Cardiac fibroblast (primary cell): ENCODE measurements around the gene NGEF.

Source experiments
- DNase-seq, 2 donors: peaks; one replicate each; pipeline versions ENCODE4 v3.0.0 to v3.0.0-alpha.2; 2010; ENCODE audit warnings: low read depth in 2 of 2
- H3K4me3 ChIP-seq, 2 donors: replicated peaks in 1 of 2; 1 replicate in 1 of 2; 2 replicates in 1 of 2; pipeline ENCODE4 v1.5.1; 2011; ENCODE audit warnings: low read depth in 2 of 2, low read length in 2 of 2, mild to moderate bottlenecking in 2 of 2, moderate library complexity in 1 of 2
- TF ChIP-seq, protein P1 (sequence below): IDR thresholded peaks from one replicate; pipeline ENCODE4 v1.5.1; 2011; ENCODE audit warnings: low read depth, mild to moderate bottlenecking, low read length, inconsistent platforms

NGEF gene

DNA sequence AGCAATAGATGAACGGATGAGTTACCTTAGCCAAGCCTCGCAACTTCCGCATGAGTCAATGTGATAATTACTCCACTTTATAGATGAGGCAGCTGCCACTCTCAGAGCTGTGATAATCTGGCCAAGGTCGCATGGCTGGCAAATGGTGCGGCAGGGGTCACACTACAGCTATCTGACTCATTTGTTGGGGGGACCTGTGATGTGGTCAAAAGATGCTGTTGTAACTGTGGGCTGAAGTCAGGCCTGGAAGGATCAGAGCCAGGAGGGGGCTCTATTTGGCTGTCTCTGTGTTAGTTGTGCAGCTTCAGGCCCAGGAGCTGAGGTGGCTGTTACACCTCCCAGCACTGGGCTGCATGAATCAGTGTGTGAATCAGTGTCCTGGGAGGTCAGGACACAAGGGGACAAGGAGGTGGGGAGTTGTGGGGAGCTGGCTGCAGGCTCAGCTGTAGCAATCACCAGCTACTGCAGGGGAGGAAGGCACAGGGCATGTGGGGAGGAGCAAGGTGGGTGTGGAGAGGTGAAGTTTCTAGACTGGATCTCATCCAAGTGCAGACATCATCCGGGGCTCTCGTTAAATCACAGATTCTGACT, 33.1 kb downstream of the NGEF start:
- no peak overlapping the region for H3K4me3 ChIP-seq
- peak; percentile 24 to 81 for DNase-seq
- TF ChIP-seq, protein P1, sequence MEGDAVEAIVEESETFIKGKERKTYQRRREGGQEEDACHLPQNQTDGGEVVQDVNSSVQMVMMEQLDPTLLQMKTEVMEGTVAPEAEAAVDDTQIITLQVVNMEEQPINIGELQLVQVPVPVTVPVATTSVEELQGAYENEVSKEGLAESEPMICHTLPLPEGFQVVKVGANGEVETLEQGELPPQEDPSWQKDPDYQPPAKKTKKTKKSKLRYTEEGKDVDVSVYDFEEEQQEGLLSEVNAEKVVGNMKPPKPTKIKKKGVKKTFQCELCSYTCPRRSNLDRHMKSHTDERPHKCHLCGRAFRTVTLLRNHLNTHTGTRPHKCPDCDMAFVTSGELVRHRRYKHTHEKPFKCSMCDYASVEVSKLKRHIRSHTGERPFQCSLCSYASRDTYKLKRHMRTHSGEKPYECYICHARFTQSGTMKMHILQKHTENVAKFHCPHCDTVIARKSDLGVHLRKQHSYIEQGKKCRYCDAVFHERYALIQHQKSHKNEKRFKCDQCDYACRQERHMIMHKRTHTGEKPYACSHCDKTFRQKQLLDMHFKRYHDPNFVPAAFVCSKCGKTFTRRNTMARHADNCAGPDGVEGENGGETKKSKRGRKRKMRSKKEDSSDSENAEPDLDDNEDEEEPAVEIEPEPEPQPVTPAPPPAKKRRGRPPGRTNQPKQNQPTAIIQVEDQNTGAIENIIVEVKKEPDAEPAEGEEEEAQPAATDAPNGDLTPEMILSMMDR, result peak; percentile 17

DNA sequence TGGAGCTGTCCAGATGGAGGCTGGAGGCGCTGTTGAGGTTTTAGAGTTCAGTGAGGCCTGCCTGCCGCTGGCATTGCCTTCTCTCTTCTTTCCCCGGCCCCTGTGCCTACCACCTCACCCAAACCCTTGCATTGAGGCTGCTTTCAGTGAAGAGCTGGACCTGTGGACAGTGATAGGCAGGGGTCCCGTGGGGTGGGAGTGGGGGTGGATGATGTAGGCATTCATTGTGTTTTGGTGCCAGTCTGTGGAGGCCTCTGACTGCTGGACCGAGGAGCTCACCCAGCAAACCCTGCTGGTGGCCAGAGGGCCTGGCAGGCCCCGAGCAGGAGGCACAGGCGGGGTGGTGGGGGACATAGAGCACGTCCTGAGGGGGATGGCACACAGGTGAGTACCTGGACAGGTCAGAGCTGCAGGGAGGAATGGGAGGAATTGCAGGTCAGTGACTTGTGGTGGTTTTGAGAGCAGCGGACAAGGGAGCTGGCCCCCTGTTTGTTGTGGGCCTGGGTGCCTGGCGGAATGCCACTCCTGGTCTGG, 35.6 kb downstream of the NGEF start:
- no peak overlapping the region for H3K4me3 ChIP-seq

DNA sequence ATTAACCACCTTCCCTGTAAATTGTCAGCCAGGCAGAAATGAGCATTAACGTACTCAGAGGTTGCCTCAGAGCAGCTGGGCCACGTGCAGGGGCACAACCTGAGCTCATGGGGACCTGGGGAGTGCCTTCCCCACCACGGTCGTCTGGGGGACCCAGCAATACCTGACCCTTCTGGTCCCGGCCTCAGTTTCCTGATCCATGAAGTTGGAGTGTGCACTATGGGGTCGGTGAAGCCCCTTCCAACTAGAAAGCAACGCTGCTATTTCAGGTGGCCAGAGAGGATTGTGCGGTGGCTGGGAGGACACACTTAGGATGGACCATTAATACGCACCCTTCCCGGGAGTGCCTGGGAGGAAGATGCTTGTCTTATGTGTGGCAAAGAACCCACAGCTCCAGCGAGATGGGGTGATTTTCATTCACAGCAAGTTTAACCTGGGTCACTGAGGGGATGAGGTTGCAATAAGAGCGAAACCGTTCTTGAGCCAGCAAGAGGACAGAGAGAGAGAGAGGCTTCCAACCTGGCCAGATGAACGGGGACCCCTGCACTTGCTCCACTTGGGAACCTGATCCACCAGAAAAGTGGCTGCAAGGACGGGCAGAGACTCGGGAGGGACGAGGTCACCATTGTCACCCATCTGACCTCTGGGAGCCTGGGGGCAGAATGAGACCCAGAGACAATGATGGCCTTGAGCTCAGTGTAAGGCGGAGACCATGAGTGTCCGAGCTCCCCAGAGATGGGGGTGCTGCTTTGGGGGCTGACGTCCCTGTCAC, 36.2 kb downstream of the NGEF start:
- TF ChIP-seq, protein P1, result no peak
- DNase-seq, result no peak
- H3K4me3 ChIP-seq, result no peak overlapping the region

More for the DNA sequence above, 35.6 kb downstream of the NGEF start:
- TF ChIP-seq, protein P1, result no peak
- DNase-seq, result no peak

GRCh38 chr2:232976176-232976575, 36.9 kb downstream of the NGEF start:
- no peak for DNase-seq
- TF ChIP-seq, protein P1, result no peak
- no peak overlapping the region for H3K4me3 ChIP-seq

DNA sequence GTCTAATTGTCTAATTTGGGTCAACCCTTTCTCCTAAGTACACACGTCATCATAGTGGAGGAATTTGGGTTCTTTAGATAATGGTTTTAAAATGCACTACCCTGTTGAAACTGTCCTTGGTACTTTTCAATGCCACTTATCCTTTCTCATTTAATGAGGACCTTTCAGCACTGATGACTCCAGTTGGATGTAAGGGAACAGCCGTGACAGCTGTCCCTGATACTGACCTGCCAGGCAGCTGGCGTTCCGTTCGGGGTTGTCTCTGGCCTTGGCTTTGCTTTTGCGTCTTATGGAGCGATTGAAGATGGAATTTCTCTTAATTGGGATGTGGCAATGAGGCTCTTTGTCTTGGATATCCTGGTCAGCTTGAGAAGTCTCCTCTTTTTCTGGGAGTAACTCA, 38.7 kb downstream of the NGEF start:
- TF ChIP-seq, protein P1, result no peak
- H3K4me3 ChIP-seq, result no peak overlapping the region
- no peak for DNase-seq

DNA sequence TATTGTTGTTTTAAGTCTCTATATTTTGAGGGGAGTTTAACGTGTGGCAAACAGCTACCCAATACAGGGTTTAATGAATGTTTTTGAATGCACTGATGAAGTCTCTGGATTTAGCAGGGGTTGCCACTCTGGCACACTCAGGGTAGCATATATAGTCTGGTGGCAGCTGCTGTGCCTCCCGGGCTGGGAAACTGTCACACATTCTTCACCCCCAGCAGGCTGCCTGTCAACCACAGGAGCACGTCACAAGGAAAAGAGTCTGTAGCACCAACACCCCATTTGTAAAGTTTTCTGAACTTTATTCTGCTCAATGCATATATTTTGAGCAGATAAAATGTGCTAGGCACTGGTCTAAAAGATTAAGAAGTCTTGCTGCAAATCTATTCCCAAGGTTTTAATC, 39.3 kb downstream of the NGEF start:
- no peak for DNase-seq
- H3K4me3 ChIP-seq, result no peak overlapping the region
- TF ChIP-seq, protein P1, result no peak
